Mesenchymal stem cell (in vitro differentiated cells and primary cell): ENCODE results near the gene EDRF1.

Experiments used
- DNase-seq: peaks from one replicate; pipeline ENCODE4 v3.0.0-alpha.2; 2013
- H2AFZ ChIP-seq: one replicate; pipeline ENCODE4 v1.6.1; 2013; ENCODE audit warnings: low read depth, mild to moderate bottlenecking, control low read depth, inconsistent platforms, low read length, moderate library complexity
- H2AK5ac ChIP-seq: 2 replicates; pipeline ENCODE4 v1.6.1; 2013; ENCODE audit warnings: low read length, moderate library complexity, mild to moderate bottlenecking, inconsistent platforms; ENCODE audit not compliant: severe bottlenecking
- H2BK120ac ChIP-seq: one replicate; pipeline ENCODE4 v1.6.1; 2013; ENCODE audit warnings: low read depth, mild to moderate bottlenecking, inconsistent platforms, low read length, moderate library complexity
- H2BK12ac ChIP-seq, 2 experiments: one replicate each; pipeline ENCODE4 v1.6.1; 2013; ENCODE audit warnings: inconsistent platforms in 2 of 2, low read length in 2 of 2, mild to moderate bottlenecking in 2 of 2, moderate library complexity in 2 of 2, control low read depth in 1 of 2
- H2BK15ac ChIP-seq: one replicate; pipeline ENCODE4 v1.6.1; 2013; ENCODE audit warnings: mild to moderate bottlenecking, low read depth, inconsistent platforms; ENCODE audit not compliant: poor library complexity, severe bottlenecking
- H2BK5ac ChIP-seq: 2 replicates; pipeline ENCODE4 v1.6.1; 2013; ENCODE audit warnings: low read depth, mild to moderate bottlenecking, low read length, control low read depth, inconsistent platforms; ENCODE audit not compliant: poor library complexity, severe bottlenecking
- H3K14ac ChIP-seq, 2 experiments: one replicate each; pipeline ENCODE4 v1.6.1; 2013; ENCODE audit warnings: inconsistent platforms in 2 of 2, low read length in 2 of 2, control low read depth in 1 of 2, mild to moderate bottlenecking in 1 of 2, moderate library complexity in 1 of 2
- H3K18ac ChIP-seq, 2 experiments: one replicate each; pipeline ENCODE4 v1.6.1; 2013; ENCODE audit warnings: inconsistent platforms in 2 of 2, low read length in 2 of 2, control low read depth in 1 of 2, low read depth in 1 of 2, mild to moderate bottlenecking in 1 of 2
- H3K23ac ChIP-seq, 2 experiments: one replicate each; pipeline ENCODE4 v1.6.1; 2013; ENCODE audit warnings: inconsistent platforms in 2 of 2, low read length in 2 of 2, mild to moderate bottlenecking in 2 of 2, moderate library complexity in 2 of 2, control low read depth in 1 of 2
- H3K27ac ChIP-seq: 2 replicates; pipeline ENCODE4 v1.5.1; 2013; ENCODE audit warnings: mild to moderate bottlenecking, moderate library complexity, low read length, control low read depth, inconsistent platforms; ENCODE audit not compliant: poor library complexity, severe bottlenecking
- H3K27me3 ChIP-seq, 2 experiments: 2 replicates each; pipeline versions ENCODE4 v1.6.1 to v1.7.0; 2013; ENCODE audit warnings: low read length in 2 of 2, mild to moderate bottlenecking in 2 of 2, moderate library complexity in 2 of 2, control low read depth in 1 of 2, inconsistent platforms in 1 of 2; ENCODE audit not compliant: control insufficient read depth in 1 of 2, insufficient read depth in 1 of 2
- H3K36me3 ChIP-seq, 2 experiments: 2 replicates each; pipeline versions ENCODE4 v1.6.1 to v1.7.0; 2013; ENCODE audit warnings: low read length in 2 of 2, control low read depth in 1 of 2, inconsistent platforms in 1 of 2, low read depth in 1 of 2, mild to moderate bottlenecking in 1 of 2; ENCODE audit not compliant: insufficient read depth in 2 of 2, control insufficient read depth in 1 of 2
- H3K4ac ChIP-seq, 2 experiments: one replicate each; pipeline ENCODE4 v1.6.1; 2013; ENCODE audit warnings: inconsistent platforms in 2 of 2, low read length in 2 of 2, mild to moderate bottlenecking in 2 of 2, moderate library complexity in 2 of 2, control low read depth in 1 of 2, low read depth in 1 of 2
- H3K4me1 ChIP-seq: 2 replicates; pipeline ENCODE4 v1.6.1; 2013; ENCODE audit warnings: low read depth, low read length, control low read depth; ENCODE audit not compliant: control insufficient read depth, insufficient read depth
- H3K4me2 ChIP-seq: 2 replicates; pipeline ENCODE4 v1.6.1; 2013; ENCODE audit warnings: low read length, mild to moderate bottlenecking, inconsistent platforms; ENCODE audit not compliant: poor library complexity, severe bottlenecking
- H3K4me3 ChIP-seq, 2 experiments: 2 replicates each; pipeline versions ENCODE4 v1.5.1 to v1.7.0; 2013; ENCODE audit warnings: low read length in 2 of 2, mild to moderate bottlenecking in 2 of 2, control low read depth in 1 of 2, low read depth in 1 of 2; ENCODE audit not compliant: insufficient read depth in 1 of 2
- H3K79me1 ChIP-seq: replicated peaks from 2 replicates; pipeline ENCODE4 v1.6.1; 2013; ENCODE audit warnings: mild to moderate bottlenecking, control low read depth, low read length, inconsistent platforms; ENCODE audit not compliant: poor library complexity, severe bottlenecking
- H3K9ac ChIP-seq: 2 replicates; pipeline ENCODE4 v1.7.0; 2013; ENCODE audit warnings: mild to moderate bottlenecking, low read length, moderate library complexity
- H3K9me3 ChIP-seq: 2 replicates; pipeline ENCODE4 v1.7.0; 2013; ENCODE audit warnings: mild to moderate bottlenecking, low read length; ENCODE audit not compliant: control insufficient read depth
- H4K8ac ChIP-seq: one replicate; pipeline ENCODE4 v1.6.1; 2013; ENCODE audit warnings: inconsistent platforms, mild to moderate bottlenecking, low read length, moderate library complexity
- H4K91ac ChIP-seq: one replicate; pipeline ENCODE4 v1.6.1; 2013; ENCODE audit warnings: mild to moderate bottlenecking, low read length, inconsistent platforms
- WGBS: methylation state at CpG from one replicate; pipeline ENCODE4 v1.1.7; 2013; ENCODE audit warnings: mixed read lengths; 5-methylcytosine and 5-hydroxymethylcytosine counted together

EDRF1 gene

GRCh38 chr10:125795637-125796190, 76.2 kb downstream of the EDRF1 start:
- Histone ChIP-seq H3K23ac (no peak overlapping the region), H2AK5ac (no peak overlapping the region), H2BK15ac (no peak overlapping the region), H2AFZ (no peak overlapping the region), H4K91ac (no peak overlapping the region), H3K36me3 (peaks cover 42 to 88% of the 10 kb centered on the region in 2 experiments), H3K4ac (no peak overlapping the region), H3K4me3 (no peak overlapping the region), H3K4me1 (peaks cover 15% of the 10 kb centered on the region), H3K9me3 (no peaks in the 10 kb centered on the region), H3K4me2 (no peak overlapping the region), H3K27me3 (no peaks in the 10 kb centered on the region), H3K9ac (no peak overlapping the region), H3K18ac (no peak overlapping the region), H2BK120ac (no peak overlapping the region), H4K8ac (no peak overlapping the region), H3K79me1 (peaks cover 4% of the 10 kb centered on the region), H2BK5ac (no peak overlapping the region), H2BK12ac (no peak overlapping the region), H3K27ac (no peak overlapping the region), H3K14ac (no peak overlapping the region)
- DNase-seq: no peak
- WGBS: 96% methylated on average over 8 of the region's 8 CpGs

- Histone ChIP-seq H3K9ac (no peak overlapping the region), H2AFZ (no peak overlapping the region), H3K27ac (no peak overlapping the region), H4K91ac (no peak overlapping the region), H3K4me3 (no peak overlapping the region), H3K4ac (no peak overlapping the region), H2AK5ac (no peak overlapping the region), H3K14ac (no peak overlapping the region), H3K23ac (no peak overlapping the region), H3K18ac (no peak overlapping the region), H3K36me3 (peaks cover 42 to 92% of the 10 kb centered on the region in 2 experiments), H3K79me1 (peaks cover 4% of the 10 kb centered on the region), H2BK15ac (no peak overlapping the region), H3K9me3 (no peaks in the 10 kb centered on the region), H4K8ac (no peak overlapping the region), H2BK5ac (no peak overlapping the region), H2BK120ac (no peak overlapping the region), H3K4me1 (peaks cover 18% of the 10 kb centered on the region), H2BK12ac (no peak overlapping the region), H3K4me2 (no peak overlapping the region), H3K27me3 (no peaks in the 10 kb centered on the region)
- DNase-seq: no peak
- 98% methylated on average over 8 of the region's 8 CpGs for WGBS
Measured at GRCh38 chr10:125797424-125797823, 77.9 kb downstream of the EDRF1 start.

- 97% methylated on average over 4 of the region's 5 CpGs for WGBS
- Histone ChIP-seq H2BK5ac (no peak overlapping the region), H4K8ac (no peak overlapping the region), H3K4me2 (no peak overlapping the region), H3K23ac (no peak overlapping the region), H2AK5ac (no peak overlapping the region), H2AFZ (no peak overlapping the region), H4K91ac (no peak overlapping the region), H3K4ac (no peak overlapping the region), H3K27me3 (no peaks in the 10 kb centered on the region), H3K14ac (no peak overlapping the region), H2BK120ac (no peak overlapping the region), H2BK12ac (no peak overlapping the region), H3K36me3 (peaks cover 40 to 92% of the 10 kb centered on the region in 2 experiments), H3K4me1 (peaks cover 22% of the 10 kb centered on the region), H3K27ac (no peak overlapping the region), H3K9me3 (no peaks in the 10 kb centered on the region), H2BK15ac (no peak overlapping the region), H3K18ac (no peak overlapping the region), H3K79me1 (peaks cover 2% of the 10 kb centered on the region), H3K9ac (no peak overlapping the region), H3K4me3 (no peak overlapping the region)
- DNase-seq: no peak
Measured at GRCh38 chr10:125797994-125798662, 78.6 kb downstream of the EDRF1 start.

GRCh38 chr10:125799451-125800182, 80.1 kb downstream of the EDRF1 start:
- H2AFZ ChIP-seq: no peak overlapping the region
- no peak overlapping the region for H3K9ac ChIP-seq
- H2BK5ac ChIP-seq: no peak overlapping the region
- H3K4me1 ChIP-seq: peaks cover 23% of the 10 kb centered on the region
- DNase-seq: no peak
- H3K4ac ChIP-seq: no peak overlapping the region
- H3K4me3 ChIP-seq: no peak overlapping the region
- H3K18ac ChIP-seq: no peak overlapping the region
- H3K23ac ChIP-seq: no peak overlapping the region
- no peak overlapping the region for H2BK12ac ChIP-seq
- H4K8ac ChIP-seq: no peak overlapping the region
- H2AK5ac ChIP-seq: no peak overlapping the region
- H4K91ac ChIP-seq: no peak overlapping the region
- no peaks in the 10 kb centered on the region for H3K27me3 ChIP-seq
- no peak overlapping the region for H3K4me2 ChIP-seq
- no peak overlapping the region for H2BK15ac ChIP-seq
- peaks cover 2% of the 10 kb centered on the region for H3K79me1 ChIP-seq
- H2BK120ac ChIP-seq: no peak overlapping the region
- no peak overlapping the region for H3K14ac ChIP-seq
- no peak overlapping the region for H3K27ac ChIP-seq
- peaks cover 32 to 94% of the 10 kb centered on the region in 2 experiments for H3K36me3 ChIP-seq
- no peaks in the 10 kb centered on the region for H3K9me3 ChIP-seq
- 91% methylated on average over 5 of the region's 8 CpGs for WGBS
